Ishikawa (cell line): ENCODE results near the gene CAPRIN2.

Experiments
- CEBPB ChIP-seq: IDR thresholded peaks from 2 replicates; pipeline ENCODE4 v1.6.1; 2012
- CREB1 ChIP-seq: IDR thresholded peaks from 2 replicates; pipeline ENCODE4 v1.6.1; 2012; ENCODE audit warnings: low read depth
- EGR1 ChIP-seq: IDR thresholded peaks from 2 replicates; pipeline ENCODE4 v1.6.1; 2012
- EP300 ChIP-seq: IDR thresholded peaks from 2 replicates; pipeline ENCODE4 v1.6.1; 2012; ENCODE audit warnings: borderline replicate concordance
- FOXM1 ChIP-seq: IDR thresholded peaks from 2 replicates; pipeline ENCODE4 v1.6.1; 2012; ENCODE audit warnings: low read depth, borderline replicate concordance
- RAD21 ChIP-seq: IDR thresholded peaks from 2 replicates; pipeline ENCODE4 v1.6.1; 2012; ENCODE audit warnings: low read depth
- REST ChIP-seq: IDR thresholded peaks from 2 replicates; pipeline ENCODE4 v1.6.1; 2012; ENCODE audit warnings: low read depth, mild to moderate bottlenecking
- TAF1 ChIP-seq: IDR thresholded peaks from 2 replicates; pipeline ENCODE4 v1.6.1; 2012; ENCODE audit warnings: low read depth, mild to moderate bottlenecking
- TCF12 ChIP-seq: IDR thresholded peaks from 2 replicates; pipeline ENCODE4 v1.6.1; 2012; ENCODE audit warnings: low read depth
- TEAD4 ChIP-seq: IDR thresholded peaks from 2 replicates; pipeline ENCODE4 v1.6.1; 2012
- YY1 ChIP-seq: IDR thresholded peaks from 2 replicates; pipeline ENCODE4 v1.6.1; 2012; ENCODE audit warnings: low read depth
- ZBTB7A ChIP-seq: IDR thresholded peaks from 2 replicates; pipeline ENCODE4 v1.6.1; 2012; ENCODE audit warnings: low read depth

GRCh38 chr12:30661210-30661609 lies 93.5 kb downstream of the CAPRIN2 start:
- TF ChIP-seq ZBTB7A (no peak), TAF1 (no peak), RAD21 (no peak), EGR1 (no peak), TCF12 (no peak), CEBPB (no peak), YY1 (no peak), CREB1 (no peak), TEAD4 (no peak), EP300 (no peak), FOXM1 (no peak), REST (no peak)
